ENCODE data around the gene MAGEA3.
"Not testable (repeated sequence)": the region's sequence is repeated elsewhere in the genome, so short reads cannot be mapped to it uniquely, and the experiment has no call there.

MAGEA3 gene

DNA sequence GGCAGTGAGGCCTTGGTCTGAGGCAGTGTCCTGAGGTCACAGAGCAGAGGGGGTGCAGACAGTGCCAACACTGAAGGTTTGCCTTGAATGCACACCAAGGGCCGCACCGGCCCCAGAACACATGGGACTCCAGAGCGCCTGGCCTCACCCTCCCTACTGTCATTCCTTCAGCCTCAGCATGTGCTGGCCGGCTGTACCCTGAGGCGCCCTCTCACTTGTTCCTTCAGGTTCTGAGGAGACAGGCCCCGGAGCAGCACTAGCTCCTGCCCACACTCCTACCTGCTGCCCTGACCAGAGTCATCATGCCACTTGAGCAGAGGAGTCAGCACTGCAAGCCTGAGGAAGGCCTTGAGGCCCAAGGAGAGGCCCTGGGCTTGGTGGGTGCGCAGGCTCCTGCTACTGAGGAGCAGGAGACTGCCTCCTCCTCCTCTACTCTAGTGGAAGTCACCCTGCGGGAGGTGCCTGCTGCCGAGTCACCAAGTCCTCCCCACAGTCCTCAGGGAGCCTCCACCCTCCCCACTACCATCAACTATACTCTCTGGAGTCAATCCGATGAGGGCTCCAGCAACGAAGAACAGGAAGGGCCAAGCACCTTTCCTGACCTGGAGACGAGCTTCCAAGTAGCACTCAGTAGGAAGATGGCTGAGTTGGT is 37.4 kb downstream of the MAGEA3 start:
- no peak for DNase-seq (ENCODE audit: low spot score)

DNA sequence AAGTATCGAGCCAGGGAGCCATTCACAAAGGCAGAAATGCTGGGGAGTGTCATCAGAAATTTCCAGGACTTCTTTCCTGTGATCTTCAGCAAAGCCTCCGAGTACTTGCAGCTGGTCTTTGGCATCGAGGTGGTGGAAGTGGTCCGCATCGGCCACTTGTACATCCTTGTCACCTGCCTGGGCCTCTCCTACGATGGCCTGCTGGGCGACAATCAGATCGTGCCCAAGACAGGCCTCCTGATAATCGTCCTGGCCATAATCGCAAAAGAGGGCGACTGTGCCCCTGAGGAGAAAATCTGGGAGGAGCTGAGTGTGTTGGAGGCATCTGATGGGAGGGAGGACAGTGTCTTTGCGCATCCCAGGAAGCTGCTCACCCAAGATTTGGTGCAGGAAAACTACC is 37.9 kb downstream of the MAGEA3 start:
- not testable (repeated sequence) for DNase-seq (ENCODE audit: low spot score)

DNA sequence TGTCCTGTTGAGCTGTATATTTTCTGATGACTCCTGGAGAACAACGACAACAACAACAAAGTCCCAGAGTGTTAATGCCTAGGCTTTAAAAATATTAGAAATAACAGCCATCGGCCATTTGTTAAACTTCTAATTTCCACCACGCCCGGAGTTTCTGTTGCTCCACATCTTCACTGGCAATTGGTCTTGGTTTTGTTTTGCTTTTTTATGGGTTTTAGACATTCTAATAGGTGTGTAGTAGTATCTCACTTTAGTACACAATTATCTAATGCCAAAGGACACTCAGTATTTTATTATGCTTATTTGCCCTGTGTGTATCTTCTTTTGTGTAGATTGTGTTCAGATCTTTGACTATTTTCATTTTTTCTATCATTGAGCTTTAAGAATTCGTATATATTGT is 40.0 kb downstream of the MAGEA3 start:
- no peak for DNase-seq (ENCODE audit: low spot score)

All from kidney capillary endothelial cell (primary cell).